GM19463 (cell line): ENCODE measurements around the gene MYOM3.

Source experiments
- ATAC-seq: cut with Tn5 transposase; IDR thresholded peaks from one replicate; pipeline ENCODE4 v1.9.1; 2021; ENCODE audit warnings: mild to moderate bottlenecking, moderate library complexity; ENCODE audit not compliant: unreplicated experiment

MYOM3 gene

DNA sequence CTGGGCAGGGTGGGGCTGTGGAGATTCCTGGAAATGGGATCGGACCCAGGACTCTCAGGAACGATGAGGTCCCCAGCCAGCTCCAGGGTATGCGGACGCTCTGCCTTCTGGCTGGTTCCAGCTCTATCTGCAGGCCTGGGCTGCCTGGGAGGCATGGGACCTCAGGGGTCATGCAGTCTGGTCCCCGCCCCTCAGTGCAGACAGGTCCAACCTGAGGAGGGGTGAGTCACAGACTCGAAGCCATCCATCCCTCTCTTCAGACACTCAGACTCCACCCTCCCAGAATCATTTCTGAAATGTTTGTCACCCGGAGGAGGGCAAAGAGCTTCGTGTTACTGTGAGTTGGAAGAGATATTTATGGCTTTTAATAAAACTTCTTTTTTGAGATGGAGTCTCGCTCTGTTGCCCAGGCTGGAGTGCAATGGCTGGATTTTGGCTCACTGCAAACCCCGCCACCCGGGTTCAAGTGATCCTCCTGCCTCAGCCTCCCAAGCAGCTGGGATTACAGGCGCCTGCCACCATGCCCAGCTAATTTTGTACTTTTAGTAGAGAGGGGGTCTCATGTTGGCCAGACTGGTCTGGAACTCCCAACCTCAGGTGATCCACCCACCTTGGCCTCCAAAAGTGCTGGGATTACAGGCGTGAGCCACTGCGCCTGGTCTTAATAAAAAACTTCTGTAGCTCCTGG lies 5.9 kb upstream of the MYOM3 start:
- ATAC-seq = no peak

DNA sequence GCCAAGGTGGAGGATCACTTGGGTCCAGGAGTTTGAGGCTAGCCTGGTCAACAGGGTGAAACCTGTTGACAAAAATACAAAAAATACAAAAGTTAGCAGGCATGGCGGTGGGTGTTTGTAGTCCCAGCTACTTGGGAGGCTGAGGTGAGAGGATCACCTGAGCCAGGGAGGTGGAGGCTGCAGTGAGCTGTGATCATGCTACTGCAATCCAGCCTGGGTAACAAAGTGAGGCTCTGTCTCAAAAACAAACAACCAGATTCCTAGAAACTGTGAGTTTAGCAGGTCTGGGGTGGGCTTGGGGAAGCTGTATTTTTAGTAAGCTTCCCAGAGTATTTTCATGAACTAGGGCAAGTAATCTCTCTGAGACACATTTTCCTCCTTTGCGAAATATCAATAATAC lies 5.2 kb upstream of the MYOM3 start:
- no peak for ATAC-seq

DNA sequence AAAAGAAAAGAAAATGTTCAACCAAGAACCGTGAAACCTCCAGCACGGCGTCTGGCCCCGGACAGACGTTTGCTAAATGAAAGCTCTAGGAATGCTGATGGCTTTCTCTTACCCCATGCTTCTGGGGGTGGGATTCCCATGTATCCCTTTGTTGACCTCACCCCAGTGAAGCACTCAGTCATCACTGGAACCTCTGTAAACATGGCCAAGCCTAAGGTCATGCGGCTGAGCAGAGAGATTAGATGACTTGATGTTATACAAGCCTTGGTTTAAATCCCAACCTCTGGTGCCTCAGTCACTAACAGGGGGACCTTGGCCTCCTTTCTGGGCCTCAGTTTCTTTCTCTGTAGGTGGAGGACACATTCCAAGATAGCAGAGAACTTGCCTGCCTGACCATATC lies 2.8 kb upstream of the MYOM3 start:
- no peak for ATAC-seq

DNA sequence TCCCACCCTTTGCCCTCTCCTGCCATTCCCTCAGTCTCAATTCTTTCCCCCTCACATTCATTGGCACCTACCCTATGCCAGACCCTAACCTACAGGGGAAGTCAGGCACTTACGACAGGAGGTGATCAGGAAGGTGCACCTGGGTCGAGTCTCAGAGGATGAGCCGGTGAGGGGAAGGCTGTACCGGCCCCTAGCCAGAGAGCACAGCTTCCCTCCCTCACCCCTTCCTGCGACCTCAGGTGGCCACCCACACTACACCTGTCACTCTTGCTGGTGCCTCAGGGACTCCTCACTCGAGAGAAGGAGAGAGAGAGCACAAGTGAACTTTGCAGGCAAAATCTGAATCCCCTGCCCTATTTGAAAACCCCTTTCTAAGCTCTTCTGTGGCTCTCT lies 1.7 kb upstream of the MYOM3 start:
- no peak for ATAC-seq

DNA sequence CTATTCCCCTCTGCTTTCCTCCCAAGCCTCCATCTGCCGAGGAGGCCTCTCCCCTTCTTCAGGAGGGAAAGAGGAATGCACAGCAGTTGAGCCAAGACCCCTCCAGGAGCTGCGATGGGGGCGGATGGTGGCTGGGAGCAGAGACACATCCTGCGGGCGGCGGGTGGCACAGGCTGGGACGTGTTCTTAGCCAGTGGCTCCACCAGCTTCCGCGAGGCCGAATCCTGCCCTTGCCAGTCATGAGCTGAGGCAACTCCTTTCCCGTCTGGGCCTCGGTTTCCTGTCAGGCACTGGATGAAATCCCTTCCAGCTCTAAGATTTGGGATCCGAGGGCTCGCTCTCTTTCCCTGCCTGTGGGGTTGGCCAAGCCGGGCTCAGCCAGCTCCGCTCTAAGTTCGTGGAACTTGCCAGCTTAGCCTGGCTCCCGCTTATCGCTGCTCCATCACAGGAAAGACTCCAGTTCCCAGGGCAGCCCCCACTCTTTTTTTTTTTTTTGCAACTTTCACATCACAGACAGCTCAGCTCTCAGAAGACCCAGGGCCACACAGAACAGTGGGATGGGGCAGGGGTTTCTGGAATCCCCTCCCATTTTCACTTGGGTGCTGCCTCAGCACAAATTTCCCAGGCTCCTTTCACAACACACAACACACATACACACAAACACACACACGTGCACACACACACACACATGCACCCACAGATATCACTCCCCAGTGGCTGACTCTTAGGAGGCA lies 506 bp downstream of the MYOM3 start:
- no peak for ATAC-seq

DNA sequence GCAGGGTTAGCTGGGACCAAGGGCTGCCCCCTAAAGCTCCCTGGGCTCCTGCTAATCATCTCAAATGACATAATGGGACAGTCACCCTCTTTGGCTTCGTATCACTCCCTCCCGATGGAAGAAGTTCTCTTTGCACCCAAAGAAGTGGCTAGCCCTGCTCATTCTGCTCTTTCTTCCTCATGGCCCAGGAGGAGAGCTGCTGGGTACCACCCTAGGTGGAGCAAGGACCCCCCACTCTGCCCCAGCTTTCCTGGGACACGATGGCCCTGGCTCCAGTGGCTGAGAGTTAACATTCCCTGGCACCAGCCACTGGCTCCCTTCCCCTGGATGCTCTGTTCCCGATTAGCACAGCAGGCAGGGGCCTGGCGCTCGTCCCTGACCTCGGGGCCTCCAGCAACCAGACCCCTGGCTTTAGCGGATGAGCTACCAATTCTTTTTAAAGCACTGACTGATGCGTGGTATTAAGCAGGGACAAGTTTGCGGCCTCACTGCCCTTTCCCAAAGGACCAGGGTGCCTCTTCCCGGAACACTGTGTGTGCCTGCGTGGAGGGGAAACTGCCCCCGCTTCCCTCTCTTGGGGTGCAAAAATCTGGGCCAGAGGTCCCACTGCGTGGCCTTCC lies 1.2 kb downstream of the MYOM3 start:
- no peak for ATAC-seq

DNA sequence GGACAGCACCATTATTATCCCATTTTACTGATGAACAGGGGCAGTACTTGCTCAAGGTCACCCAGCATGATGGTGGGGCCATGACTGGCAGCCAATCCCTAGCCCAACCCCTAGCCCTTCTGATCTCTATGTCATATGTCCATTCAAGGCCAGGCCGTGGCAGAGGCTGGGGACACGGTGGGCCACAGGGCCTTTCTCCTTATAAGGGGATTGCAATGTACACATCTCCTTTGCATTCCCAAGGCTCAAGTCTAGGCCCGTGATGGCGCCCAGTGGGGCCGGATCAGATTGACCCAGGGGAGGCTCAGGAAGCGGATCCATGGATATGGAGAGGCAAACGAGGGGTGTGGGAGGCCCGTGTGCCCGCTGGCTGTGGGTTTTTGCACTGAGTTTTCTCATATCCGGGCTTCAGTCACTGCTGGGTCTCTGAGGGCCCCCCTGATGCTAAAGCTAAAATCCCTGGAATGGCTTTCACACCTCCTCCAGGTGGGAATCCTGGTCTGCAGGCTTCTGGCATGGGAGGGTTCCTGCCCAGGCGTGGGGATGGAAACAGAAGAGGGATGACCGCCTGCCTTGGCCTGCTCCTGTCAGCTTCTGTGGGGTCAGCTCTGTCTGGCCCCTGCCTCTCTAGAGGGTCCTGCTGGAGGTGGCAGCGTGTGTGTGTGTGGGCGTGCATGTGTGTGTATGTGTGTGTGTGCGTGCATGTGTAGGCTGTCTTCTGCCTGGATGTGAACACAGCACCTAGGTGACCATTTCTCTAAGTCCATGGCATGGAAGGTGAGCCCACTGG lies 2.1 kb downstream of the MYOM3 start:
- no peak for ATAC-seq

DNA sequence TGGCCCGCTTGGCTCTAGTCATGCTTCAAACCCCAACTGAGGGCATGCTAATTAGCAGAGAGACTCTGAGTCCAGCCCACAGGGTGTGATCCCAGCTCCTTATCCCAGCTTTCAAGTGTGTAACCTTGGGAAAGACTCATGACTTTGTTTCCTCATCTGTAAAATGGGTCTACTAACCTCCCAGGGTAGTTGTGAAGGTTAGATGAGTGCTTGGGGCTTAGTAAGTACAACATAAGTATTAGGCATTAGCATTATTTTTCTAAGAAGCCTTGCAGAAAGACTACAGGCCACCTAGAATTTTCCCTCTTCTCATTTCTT lies 2.8 kb downstream of the MYOM3 start:
- ATAC-seq = no peak

DNA sequence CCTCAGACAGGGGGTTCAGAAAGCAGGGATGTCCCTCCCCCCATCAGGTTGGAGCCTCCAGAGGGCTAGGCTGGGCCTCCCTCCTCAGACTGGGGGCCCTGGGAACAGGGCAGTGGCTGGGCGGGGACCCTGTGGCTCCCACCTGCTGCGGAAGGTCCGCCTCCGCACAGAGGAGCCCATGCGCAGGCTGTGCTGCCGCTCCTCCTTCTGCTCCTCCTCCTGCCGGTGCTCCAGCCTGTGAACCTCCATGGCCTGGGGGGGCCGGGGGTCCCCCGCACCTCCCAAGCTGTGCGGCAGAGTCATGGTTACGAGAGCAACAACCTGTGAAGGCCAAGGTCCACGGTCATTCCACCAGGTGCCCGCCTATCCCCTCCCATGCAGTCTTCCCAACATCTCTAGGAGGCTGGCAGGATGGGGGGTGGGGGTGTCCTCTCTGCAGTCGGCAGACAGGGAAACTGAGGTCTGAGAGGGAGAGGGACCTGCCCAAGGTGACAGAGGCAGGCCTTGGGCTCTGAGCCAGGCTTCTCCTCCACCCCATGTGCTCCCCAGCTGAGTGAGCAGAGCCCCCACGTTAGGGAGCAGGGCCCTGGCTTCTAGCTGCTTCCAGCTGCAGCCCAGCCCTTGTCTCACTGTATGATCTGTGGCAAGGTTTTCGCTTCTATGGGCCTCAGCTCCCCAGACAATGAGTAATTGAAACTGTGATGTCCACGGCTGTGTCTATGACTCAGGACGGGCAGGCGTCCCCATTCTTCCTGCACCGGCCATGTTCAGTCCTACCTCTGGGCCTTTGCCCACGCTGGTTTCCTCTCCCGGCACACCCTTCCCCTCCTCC lies 3.4 kb downstream of the MYOM3 start:
- no peak for ATAC-seq

DNA sequence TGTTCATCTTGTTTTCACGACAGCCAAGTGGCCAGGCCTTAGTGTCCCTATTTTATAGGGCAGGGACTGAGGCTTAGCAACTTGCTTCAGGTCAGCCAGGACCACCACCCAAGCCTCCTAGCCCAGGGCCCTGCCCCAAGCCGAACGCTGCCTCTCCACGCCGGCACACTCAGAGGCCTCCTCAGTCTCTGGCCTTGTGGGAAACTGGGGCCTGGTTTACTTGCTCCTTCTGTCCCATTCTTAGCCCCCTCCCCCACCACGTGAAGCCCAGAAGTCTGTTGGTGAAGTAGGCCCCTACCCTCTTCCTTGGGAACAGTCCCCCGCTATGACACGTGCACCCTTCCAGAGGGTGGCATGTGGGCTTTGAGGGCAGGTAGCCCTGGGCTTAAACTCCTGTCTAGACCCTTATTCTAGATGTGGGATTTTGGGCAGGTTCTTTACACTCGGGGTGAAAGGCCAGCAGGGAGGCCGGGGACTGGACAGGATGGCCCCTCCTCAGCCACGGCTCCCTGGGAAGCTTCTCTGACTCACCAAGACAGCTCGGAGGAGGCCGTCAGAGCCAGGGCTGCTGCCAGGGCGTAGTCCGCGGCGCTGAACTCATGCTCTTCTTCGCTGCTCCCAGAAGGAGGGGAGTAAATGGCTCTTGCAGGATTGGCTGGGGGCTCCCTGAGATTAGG lies 4.3 kb downstream of the MYOM3 start:
- no peak for ATAC-seq

DNA sequence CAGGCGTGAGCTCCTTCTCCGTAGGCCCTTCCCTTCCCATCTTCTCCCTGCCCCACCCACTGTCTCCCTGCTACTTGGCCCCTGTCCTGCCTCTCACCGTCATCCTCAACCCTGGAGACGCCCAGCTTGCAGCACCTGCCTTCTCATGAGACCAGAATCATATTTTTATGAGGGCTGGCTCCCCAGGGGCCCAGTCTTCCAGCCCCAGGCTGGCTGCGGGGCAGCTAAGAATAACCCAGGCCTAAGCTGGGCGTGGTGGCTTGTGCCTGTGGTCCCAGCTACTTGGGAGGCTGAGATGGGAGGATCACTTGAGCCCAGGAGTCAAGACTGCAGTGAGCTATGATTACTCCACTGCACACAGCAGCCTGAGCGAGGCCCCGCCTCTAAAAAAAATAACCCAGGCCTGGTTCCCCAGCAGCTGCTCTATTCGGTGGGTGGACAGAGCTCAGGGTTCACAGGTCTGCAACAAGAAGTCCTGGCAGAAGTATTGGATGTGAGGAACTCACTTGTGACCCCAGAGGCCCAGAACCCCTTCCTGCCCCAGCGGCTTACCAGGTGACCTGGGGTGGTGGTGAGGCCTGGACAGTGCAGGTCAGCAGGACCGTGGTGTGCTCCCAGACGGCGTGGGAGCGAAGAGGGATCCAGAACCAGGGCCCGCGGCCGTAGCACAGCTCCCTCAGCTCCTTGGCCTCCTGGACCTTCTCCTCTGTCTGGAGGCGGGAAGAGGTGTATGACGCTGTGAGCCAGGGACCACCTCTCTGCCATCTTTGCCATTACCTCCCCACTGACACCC lies 6.4 kb downstream of the MYOM3 start:
- ATAC-seq = no peak

DNA sequence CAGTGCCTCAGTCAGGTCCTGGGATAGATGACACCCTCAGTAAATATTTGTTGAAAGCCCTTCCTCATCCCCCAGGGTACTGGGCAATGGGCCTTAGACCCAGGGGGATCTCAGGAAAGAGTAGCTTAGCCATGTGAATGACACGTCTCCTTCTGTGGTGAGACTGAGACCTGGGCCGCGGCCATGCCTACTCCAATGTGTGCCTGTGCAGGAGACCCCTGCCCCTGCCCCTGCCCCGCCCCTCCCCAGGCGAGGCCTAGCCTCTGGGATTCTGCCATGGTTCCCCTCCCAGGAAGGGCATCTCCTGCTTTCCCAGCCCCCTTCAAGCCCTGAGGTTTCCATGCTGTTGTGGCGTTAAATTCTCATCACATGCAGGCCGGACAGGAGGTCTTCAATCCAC lies 7.1 kb downstream of the MYOM3 start:
- ATAC-seq = no peak

DNA sequence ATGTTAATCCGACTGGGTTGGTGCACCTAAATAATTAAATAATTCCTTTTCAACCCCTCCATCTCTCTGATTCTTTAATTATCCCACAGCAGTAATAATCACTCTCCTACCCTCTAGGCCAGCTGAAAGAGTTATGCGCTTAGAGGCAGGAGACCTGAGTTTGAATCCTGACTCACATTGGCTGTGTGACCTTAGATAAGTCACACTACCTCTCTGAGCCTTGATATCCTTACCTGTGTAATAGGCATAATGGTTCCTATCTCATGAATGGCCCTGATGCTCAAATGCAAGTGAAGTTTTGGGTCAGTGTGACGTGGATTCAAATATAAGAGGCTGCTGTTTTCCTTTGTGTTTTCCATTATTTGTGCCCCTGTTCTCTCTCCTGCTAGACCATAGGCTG lies 8.1 kb downstream of the MYOM3 start:
- ATAC-seq = no peak

DNA sequence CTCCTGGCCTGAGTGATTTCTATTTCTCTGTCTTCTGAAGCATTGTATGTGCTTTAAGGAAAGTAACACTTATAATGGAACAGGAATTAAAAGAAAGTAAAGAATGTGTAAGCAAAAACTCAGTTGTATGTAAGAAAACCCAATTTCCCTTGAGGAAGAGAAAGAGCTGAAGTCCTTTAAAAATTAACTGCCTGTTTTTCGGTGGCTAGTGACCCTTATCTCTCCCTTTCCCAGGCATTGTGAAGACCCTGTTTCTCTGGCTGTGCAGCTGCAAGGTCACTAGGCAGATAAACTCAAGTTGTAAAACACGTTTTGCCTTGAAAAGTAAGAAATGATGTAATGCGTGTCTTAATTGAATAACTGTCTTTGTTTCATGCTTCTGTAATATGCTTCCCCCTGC lies 8.5 kb downstream of the MYOM3 start:
- no peak for ATAC-seq

DNA sequence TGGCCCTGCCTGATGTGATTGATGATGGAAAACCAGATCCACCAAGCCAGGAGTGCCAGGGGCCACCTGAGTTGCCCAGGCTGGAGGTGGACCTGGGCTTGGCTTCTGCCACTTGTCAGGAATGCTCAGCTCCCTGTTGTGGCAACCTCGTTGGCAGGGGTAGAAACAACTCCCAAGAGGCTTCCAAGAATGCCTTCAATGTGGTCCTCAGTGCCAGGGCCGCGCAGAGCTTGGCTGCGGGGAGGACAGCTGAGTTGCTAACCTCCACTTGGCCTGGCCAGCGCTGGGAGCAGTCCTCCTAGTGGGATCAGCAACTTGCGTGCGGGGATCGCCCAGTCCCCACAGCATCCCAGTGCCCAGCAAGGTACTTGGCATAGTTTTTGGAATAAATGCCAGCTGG lies 9.0 kb downstream of the MYOM3 start:
- ATAC-seq = no peak

DNA sequence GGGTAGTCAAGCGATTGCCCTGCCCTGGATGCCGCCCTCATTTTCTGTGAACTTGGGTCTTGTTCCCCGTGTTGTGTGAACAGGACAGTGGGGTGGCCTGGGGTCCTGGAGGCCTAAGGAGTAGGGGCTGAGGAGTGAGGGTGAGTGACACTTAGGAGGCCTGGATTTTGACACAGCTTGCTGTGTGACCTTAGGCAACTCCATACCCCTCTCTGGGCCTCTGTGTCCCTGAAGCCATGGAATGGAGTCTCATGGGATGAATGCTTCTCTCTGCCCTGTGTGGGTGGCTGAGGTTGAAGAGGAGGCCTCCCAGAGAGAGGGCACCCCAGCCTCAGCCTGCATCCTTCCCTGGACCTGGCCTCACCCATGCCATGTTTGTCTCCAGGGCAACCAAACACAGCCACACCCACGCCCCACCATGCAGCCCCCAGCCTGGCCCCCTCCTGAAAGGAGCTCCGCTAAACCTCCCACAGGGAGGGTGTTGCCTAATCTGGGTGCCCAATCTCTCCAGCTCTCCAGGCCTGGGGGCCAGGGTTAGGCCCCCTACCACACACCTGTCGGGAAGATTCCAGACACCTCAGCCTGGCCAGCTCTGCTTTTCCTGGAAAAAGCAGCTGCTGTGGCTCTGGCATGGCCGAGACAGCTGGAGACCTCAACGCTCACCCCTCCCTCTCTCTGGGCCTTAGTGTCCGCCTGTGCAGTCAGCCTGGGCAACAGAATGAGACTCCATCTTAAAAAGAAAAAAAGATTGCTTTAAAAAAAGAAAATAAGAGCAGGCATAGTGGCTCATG lies 9.9 kb downstream of the MYOM3 start:
- no peak for ATAC-seq

DNA sequence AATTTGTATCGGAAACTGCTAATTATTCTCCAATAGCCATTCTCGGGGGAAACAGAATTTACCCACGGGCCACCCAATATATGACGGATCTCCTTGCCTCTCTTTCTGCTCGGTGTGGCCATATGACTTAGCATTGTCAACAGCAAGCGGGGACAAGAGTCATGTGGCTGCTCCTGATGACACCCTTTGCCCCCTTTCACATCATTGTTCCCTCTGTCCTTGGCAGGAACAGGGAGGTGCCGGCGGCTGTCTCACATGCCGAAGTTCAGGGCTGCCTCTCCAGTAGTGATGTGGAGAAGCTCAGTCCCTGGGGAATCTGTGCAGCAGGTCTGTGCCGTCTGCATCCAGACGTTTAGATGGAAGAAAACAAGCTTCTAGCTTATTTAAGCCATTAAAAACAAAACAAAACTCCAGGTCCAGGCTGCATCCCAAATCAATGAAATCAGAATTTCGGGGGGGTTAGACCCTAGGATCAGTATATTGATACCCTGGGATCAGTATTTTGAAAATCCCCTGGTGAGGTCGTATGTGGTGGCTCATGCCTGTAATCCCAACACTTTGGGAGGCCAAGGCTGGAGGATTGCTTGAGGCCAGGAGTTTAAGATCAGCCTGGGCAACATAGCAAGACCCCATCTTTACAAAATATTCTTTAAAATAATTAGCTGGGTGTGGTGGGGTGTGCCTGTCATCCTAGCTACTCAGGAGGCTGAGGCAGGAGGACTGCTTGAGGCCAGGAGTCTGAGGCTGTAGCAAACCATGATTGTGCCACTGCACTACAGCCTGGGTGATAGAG lies 10.8 kb downstream of the MYOM3 start:
- ATAC-seq = no peak
